Activated CD8-positive, alpha-beta memory T cell treated with anti-CD3 and anti-CD28 coated beads for 1 hour (primary cell): ENCODE data around the gene ST6GALNAC3.
"Not testable (repeated sequence)": the region's sequence is repeated elsewhere in the genome, so short reads cannot be mapped to it uniquely, and the experiment has no call there.

Source experiments
- DNase-seq, 2 donors: peaks; one replicate each; pipeline ENCODE4 v3.0.0-alpha.2; 2020; ENCODE audit warnings: low read depth in 1 of 2; ENCODE audit errors: extremely low read depth in 1 of 2

ST6GALNAC3 gene

GRCh38 chr1:76613886-76614285 lies 539.3 kb downstream of the ST6GALNAC3 start:
- DNase-seq, result no peak

GRCh38 chr1:76615253-76616035 lies 540.9 kb downstream of the ST6GALNAC3 start:
- no peak for DNase-seq

GRCh38 chr1:76620371-76620770 lies 545.8 kb downstream of the ST6GALNAC3 start:
- DNase-seq, result no peak

GRCh38 chr1:76622774-76623528 lies 548.4 kb downstream of the ST6GALNAC3 start:
- DNase-seq, result no peak

- no peak for DNase-seq
These were observed 551.5 kb downstream of the ST6GALNAC3 start for GRCh38 chr1:76625886-76626678.

GRCh38 chr1:76627498-76627897 lies 553.0 kb downstream of the ST6GALNAC3 start:
- DNase-seq, result no peak

- DNase-seq, result no peak
These were observed 553.4 kb downstream of the ST6GALNAC3 start for GRCh38 chr1:76627901-76628300.

- DNase-seq, result no peak
These were observed 557.6 kb downstream of the ST6GALNAC3 start for GRCh38 chr1:76632136-76632535.

- no peak for DNase-seq
These were observed 561.2 kb downstream of the ST6GALNAC3 start for GRCh38 chr1:76635784-76636183.

- DNase-seq, result no peak
These were observed 564.6 kb downstream of the ST6GALNAC3 start for GRCh38 chr1:76639181-76639580.

GRCh38 chr1:76640092-76640491 lies 565.5 kb downstream of the ST6GALNAC3 start:
- no peak for DNase-seq

- no peak for DNase-seq
These were observed 566.2 kb downstream of the ST6GALNAC3 start for GRCh38 chr1:76640723-76641122.

GRCh38 chr1:76644139-76644538 lies 569.6 kb downstream of the ST6GALNAC3 start:
- no peak for DNase-seq

- DNase-seq, result not testable (repeated sequence)
These were observed 578.3 kb downstream of the ST6GALNAC3 start for GRCh38 chr1:76652860-76653259.

- no peak for DNase-seq
These were observed 583.1 kb downstream of the ST6GALNAC3 start for GRCh38 chr1:76657623-76658022.

GRCh38 chr1:76659171-76659940 lies 584.8 kb downstream of the ST6GALNAC3 start:
- no peak for DNase-seq

- DNase-seq, result no peak
These were observed 587.0 kb downstream of the ST6GALNAC3 start for GRCh38 chr1:76661531-76661930.

- no peak for DNase-seq
These were observed 592.0 kb downstream of the ST6GALNAC3 start for GRCh38 chr1:76666499-76666898.

- DNase-seq, result no peak
These were observed 593.5 kb downstream of the ST6GALNAC3 start for GRCh38 chr1:76668046-76668445.

- DNase-seq, result no peak
These were observed 594.6 kb downstream of the ST6GALNAC3 start for GRCh38 chr1:76669131-76669530.
